ENCODE measurements around the gene PSD2. TPM values are rescaled to one million over a fixed set of nuclear protein-coding genes. Genes with fewer than 3 reads are reported as not detected.

The PSD2 gene
- total and polyA plus RNA-seq, 2 of the 13 experiments (the other 11 are each of a cell fraction or from before 2014, with no cell fraction given): 0.07 TPM; not detected in 1

DNA sequence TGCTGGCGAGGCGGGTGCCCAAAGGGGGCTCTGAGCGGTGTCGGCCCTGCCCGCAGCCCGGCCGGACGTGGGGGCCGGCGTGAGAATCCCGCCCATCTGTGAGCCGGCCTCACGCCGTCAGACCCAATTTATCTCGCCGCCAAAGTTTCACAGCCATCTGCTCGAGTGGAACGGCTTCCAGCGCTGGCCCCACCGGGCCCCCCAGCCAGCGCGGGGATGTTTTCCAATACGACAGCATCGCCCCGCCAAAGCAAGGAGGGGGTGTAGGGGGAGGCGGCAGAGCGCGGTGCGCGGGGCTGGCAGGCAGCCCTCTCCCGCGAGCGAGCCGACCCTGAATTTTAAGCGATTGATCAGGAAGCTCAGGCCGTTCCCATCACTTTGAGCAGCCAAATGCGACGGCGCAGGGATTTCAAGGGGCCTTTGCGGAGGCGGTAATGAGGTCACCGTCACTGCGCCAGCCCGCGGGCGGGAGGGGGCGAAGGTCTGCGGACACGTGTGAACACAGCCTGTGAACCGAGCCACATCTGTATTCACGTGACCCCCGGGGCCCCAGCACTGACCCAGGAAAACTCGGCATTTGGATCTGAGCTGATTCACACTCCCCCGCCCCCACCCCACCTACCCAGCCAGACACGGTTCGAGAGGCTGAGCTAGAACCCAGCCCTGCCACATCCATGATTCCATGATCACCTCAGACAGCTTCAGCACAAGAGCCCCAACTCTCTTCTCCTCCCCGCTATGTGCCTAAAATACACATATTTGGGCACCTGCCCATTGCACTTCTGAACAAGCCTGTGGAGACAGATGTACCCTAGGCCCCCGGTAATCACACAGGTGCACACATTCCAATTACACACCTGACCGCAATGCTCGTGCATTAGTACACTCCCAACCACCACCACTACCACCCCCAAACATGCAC is 47.8 kb upstream of the PSD2 start (continued):
- no peak for TF ChIP-seq TIGD3 (CRISPR knock-in tag; IDR thresholded peaks at IDR 0.05; ENCODE audit: borderline replicate concordance)
- 0 out of 2 replicates have a peak, but pooled peaks have one; percentile 29 for TF ChIP-seq ZNF503 (CRISPR knock-in tag; IDR thresholded peaks at IDR 0.05)
- TF ChIP-seq POGK (CRISPR knock-in tag; conservative IDR thresholded peaks at IDR 0.05): peak; percentile 78; the same call in 1 of the 2 replicates
- TF ChIP-seq ZNF556 (CRISPR knock-in tag; IDR thresholded peaks at IDR 0.05; ENCODE audit: borderline replicate concordance): peak; percentile 49; the same call in 1 of the 2 replicates
- TF ChIP-seq, protein P1, sequence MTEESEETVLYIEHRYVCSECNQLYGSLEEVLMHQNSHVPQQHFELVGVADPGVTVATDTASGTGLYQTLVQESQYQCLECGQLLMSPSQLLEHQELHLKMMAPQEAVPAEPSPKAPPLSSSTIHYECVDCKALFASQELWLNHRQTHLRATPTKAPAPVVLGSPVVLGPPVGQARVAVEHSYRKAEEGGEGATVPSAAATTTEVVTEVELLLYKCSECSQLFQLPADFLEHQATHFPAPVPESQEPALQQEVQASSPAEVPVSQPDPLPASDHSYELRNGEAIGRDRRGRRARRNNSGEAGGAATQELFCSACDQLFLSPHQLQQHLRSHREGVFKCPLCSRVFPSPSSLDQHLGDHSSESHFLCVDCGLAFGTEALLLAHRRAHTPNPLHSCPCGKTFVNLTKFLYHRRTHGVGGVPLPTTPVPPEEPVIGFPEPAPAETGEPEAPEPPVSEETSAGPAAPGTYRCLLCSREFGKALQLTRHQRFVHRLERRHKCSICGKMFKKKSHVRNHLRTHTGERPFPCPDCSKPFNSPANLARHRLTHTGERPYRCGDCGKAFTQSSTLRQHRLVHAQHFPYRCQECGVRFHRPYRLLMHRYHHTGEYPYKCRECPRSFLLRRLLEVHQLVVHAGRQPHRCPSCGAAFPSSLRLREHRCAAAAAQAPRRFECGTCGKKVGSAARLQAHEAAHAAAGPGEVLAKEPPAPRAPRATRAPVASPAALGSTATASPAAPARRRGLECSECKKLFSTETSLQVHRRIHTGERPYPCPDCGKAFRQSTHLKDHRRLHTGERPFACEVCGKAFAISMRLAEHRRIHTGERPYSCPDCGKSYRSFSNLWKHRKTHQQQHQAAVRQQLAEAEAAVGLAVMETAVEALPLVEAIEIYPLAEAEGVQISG (CRISPR knock-in tag; IDR thresholded peaks at IDR 0.05): peak; percentile 43; the same call in 1 of the 2 replicates
- no peak for TF ChIP-seq TCF12 (IDR thresholded peaks at IDR 0.05)
- no peak for TF ChIP-seq TCF12 (CRISPR knock-in tag; IDR thresholded peaks at IDR 0.05)
- TF ChIP-seq ZNF501 (CRISPR knock-in tag; IDR thresholded peaks at IDR 0.05): 0 out of 2 replicates have a peak, but pooled peaks have one; percentile 53

All from HepG2 (cell line).